HG03045 (cell line): Measurements from ENCODE around the gene RIOK3.

Experiments used
- ATAC-seq: cut with Tn5 transposase; IDR thresholded peaks from one replicate; pipeline ENCODE4 v1.9.1; 2021; ENCODE audit warnings: mild to moderate bottlenecking, moderate library complexity; ENCODE audit not compliant: unreplicated experiment

The RIOK3 gene

GRCh38 chr18:23528580-23529472 lies 75.7 kb downstream of the RIOK3 start:
- no peak for ATAC-seq

- ATAC-seq: no peak
These were observed 76.5 kb downstream of the RIOK3 start for GRCh38 chr18:23529604-23530003.

- ATAC-seq: no peak
These were observed 77.1 kb downstream of the RIOK3 start for GRCh38 chr18:23530195-23530594.

- ATAC-seq: no peak
These were observed 78.8 kb downstream of the RIOK3 start for GRCh38 chr18:23531912-23532311.
